HG02571 (cell line): ENCODE results near the gene FAM83G.
"Not testable (repeated sequence)": the region's sequence is repeated elsewhere in the genome, so short reads cannot be mapped to it uniquely, and the experiment has no call there.

ENCODE experiments used
- ATAC-seq: cut with Tn5 transposase; IDR thresholded peaks from one replicate; pipeline ENCODE4 v1.9.1; 2021; ENCODE audit warnings: mild to moderate bottlenecking, moderate library complexity; ENCODE audit not compliant: unreplicated experiment

FAM83G gene

GRCh38 chr17:18956581-18956980 lies 48.0 kb downstream of the FAM83G start:
- no peak for ATAC-seq

DNA sequence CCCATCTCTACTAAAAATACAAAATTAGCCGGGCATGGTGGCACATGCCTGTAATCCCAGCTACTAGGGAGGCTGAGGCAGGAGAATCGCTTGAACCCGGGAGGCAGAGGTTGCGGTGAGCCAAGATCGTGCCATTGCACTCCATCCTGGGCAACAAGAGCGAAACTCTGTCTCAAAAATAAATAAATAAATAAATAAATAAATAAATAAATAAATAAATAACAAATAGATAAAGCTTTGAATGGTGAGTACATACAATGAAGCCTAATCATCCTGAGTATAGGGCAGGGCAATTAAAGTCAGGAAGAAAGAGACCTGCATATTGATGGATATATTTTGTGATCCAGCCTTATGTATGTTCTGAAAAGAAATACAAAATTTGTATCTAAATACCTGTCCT lies 48.5 kb downstream of the FAM83G start:
- ATAC-seq, result not testable (repeated sequence)

DNA sequence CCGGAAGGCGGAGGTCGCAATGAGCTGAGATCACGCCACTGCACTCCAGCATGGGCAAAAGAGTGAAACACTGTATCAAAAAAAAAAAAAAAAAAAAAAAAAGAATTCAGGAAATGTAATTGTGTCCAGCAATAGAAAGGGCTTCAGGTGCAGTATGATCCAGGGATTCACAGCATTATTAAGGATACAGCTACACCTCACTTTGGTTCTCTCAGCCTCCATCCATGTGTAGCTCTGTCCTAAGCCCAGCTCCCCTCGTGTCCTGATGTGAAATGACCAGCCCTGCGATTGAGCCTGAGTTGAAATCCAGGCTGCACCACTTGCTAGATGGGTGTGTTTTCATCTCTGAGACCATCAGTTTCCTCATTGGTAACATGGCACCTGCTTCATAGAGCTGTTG lies 49.6 kb downstream of the FAM83G start:
- no peak for ATAC-seq

DNA sequence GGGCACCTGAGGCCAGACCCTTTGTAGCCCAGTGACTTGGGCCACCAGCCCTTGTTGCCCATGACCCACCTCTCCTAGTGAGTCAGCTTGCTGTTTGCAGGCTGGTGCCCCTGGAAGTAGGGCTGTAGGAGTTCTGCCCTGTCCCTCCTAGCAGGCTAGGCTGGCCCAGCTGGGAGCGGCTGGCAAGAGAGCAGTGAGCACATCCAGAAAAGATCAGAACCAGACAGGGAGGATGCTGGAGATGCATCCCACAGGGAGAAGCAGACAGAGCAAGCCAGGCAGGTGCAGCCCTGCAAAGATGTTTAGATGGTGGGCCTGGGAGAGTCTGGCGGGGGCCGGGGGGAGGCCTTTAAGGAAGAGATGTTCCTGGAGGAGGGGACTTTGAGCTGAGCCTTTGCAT lies 50.2 kb downstream of the FAM83G start:
- ATAC-seq, result no peak

DNA sequence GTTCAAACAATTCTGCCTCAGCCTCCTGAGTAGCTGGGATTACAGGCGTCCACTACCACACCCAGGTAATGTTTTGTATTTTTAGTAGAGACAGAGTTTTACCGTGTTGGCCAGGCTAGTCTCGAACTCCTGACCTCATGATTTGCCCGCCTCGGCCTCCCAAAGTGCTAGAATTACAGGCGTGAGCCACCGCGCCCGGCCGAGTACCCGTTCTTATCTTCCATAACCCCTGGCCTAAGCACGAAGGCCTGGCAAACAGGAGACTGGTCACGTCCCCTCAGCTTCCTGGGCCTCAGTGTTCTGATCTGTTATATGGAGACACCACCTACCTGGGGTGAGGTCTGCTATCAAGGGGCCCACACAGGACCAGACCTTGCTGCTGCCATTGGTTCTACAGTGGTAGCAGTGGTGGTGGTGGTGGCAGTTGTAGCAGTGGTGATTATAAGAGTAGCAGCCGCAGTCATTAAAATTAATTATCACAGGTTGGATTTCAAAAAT lies 51.3 kb downstream of the FAM83G start:
- ATAC-seq, result no peak

GRCh38 chr17:18951941-18952842 lies 52.4 kb downstream of the FAM83G start, which contains the start of gene SLC5A10:
Gene SLC5A10 (plus strand): TSS chr17:18952165. CDS start chr17:18952206, 41 bp downstream.
- ATAC-seq, result no peak

- no peak for ATAC-seq
Observed at GRCh38 chr17:18950944-18951905, 53.3 kb downstream of the FAM83G start.

- ATAC-seq, result no peak
Observed at GRCh38 chr17:18950346-18950745, 54.2 kb downstream of the FAM83G start.

DNA sequence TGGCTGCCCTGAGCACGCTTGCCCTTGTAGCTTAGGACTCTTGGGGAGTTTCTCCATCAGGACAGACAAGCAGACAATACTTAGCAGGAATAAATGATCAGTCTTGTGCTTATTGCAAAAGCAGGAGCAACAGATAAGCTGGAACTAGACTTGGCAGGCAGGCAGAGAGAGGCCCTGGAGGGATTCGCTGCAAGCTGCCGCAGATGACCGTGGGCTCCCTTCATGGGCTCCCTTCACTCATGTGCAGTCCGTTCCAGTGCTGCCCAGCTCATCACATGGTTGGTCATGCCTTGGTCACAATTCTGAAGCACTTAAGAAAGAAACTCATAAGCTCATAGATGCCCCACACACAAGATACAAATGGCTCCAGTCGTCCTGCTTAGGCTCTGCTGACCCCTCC lies 55.0 kb downstream of the FAM83G start:
- ATAC-seq, result no peak

DNA sequence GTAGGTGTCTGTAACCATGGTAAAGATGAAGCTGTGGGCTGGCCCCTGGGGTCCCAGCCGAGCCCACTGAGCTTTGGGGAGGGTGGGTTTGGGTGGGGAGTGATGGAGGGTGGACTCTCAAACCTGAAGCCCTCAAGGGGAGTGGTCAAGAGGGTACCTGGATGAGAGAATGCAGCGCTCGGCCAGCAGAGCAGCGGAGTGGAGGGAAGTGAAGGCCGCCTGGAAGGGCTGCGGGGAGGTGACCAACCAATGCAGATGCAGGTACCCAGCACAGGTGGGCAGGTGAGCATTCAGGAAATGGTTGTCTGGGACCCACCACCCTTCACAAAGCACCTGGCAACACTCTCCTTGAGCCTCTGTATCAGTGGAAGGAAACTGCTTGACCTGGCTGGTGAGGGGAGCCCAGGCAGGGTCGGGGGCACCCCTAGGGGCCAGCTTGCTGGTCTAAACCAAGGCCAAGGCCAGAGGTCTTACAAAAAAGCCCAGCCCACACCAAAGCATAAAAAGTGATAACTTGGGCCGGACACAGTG lies 56.0 kb downstream of the FAM83G start:
- ATAC-seq, result no peak

DNA sequence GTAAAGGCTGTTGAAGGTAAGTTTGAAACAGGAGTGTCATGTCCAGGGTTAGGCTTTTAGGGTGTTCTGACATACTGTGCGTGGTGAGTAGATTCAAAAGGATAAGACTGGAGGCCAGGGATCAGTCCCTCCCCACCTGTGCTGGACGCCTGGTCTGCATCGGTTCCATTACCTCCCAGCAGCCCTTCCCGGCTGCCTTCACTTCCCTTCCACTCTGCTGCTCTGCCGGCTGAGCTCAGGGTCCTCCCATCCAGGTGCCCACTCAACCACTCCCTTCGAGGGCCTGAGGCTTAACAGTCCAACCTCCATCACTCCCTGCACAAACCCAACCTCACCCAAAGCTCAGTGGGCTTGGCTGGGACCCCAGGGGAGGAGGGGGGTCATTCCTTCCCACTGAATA lies 56.7 kb downstream of the FAM83G start:
- no peak for ATAC-seq

DNA sequence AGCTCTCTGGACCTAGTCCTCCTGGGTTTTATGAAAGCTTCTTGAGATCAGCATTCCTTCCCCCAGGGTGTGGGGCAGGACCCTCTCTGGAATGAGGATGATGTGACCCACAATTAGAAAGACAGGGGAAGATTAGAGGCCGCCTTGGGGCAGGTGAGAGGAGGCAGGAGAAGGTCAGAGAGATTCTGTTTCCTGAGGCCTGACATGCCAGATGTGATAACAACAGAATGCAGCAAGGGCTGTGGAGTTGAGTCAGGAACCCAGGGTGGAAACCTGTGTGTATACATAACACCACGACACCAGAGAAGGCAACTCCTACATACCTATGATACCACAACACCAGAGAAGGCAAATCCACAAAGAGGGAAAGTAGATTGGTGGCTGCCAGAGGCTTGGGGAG lies 58.0 kb downstream of the FAM83G start:
- ATAC-seq, result no peak

DNA sequence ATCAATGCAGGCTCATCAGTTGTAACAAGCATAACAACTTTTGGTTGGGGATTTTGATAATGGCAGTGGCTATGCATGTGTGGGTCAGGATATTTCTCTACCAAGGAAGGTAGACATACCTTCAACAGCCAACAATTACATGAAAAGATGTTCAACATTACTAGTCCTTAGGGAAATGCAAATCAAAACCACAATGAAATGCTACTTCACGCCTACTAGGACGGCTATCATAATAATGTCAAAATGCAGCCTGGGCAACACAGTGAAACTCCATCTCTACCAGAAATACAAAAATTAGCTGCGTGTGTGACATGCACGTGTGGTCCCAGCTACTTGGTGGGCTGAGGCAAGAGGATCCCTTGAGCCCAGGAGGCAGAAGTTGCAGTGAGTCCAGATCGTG lies 59.9 kb downstream of the FAM83G start:
- no peak for ATAC-seq

GRCh38 chr17:18938692-18939023 lies 65.9 kb downstream of the FAM83G start:
- ATAC-seq, result no peak

GRCh38 chr17:18937981-18938691 lies 66.4 kb downstream of the FAM83G start:
- no peak for ATAC-seq

GRCh38 chr17:18933102-18934058 lies 71.2 kb downstream of the FAM83G start:
- no peak for ATAC-seq

DNA sequence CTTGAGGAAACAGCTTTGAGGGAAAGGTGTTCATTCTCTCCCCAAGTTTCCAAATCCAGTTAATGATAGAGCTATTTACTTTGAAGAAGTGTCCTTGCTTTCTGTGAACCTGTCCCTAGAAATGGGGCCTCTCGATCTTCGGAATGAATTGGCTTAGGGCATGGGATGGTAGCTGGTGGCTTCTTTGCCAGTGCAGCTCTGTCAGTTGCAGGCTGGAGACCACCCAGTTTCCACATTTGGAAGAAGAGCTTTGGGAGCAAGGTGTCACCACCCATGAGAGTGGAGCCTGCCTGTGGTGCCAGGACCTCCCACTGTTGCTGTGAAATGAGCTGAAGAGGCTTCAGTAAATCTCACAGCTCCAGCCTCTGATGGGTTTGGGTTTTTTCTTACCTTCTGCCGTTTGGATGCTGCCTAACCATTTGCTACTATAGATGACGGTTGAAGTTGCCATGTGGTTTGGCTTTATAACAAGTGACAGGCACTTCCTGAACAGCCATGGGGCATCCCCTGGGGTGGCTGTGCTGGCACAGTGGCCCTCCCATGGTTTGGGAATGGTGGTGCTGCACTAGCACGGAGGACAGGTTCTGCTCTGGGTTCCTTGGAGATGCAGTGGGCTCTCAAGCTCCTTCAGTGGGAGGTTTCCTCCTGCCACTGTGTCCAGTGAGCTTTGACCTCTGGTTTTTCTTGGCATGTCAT lies 72.1 kb downstream of the FAM83G start:
- ATAC-seq, result no peak

- ATAC-seq, result no peak
Observed at GRCh38 chr17:18928628-18929125, 75.9 kb downstream of the FAM83G start.

- ATAC-seq, result no peak
Observed at GRCh38 chr17:18925187-18925586, 79.4 kb downstream of the FAM83G start.
